Right lobe of liver (tissue), 6 donors: ENCODE measurements around the gene FHIP1A. TPM values are rescaled to one million over a fixed set of nuclear protein-coding genes. Genes with fewer than 3 reads are reported as not detected.

Experiments used
- ATAC-seq, 4 donors: fragments of 200-7000 bp; cut with Tn5 transposase; one replicate each; pipeline ENCODE4 v1.9.1; 2020; ENCODE audit warnings: mild to moderate bottlenecking in 4 of 4, moderate library complexity in 4 of 4
- DNase-seq, 3 donors: peaks; one replicate each; pipeline ENCODE4 v3.0.0-alpha.2; 2020
- H3K27ac ChIP-seq, 3 donors: fragments of 200-600 bp; one replicate each; pipeline ENCODE4 v1.8.0; 2022
- H3K27me3 ChIP-seq, 2 donors: fragments of 200-600 bp; one replicate each; pipeline ENCODE4 v1.8.0; 2022
- H3K36me3 ChIP-seq, 4 donors: fragments of 200-600 bp; sonication (generic) in 1 of 4; one replicate each; pipeline versions ENCODE4 v1.5.1 to v1.8.0; 2017 to 2022; ENCODE audit warnings: control low read depth in 1 of 4
- H3K4me1 ChIP-seq, 4 donors: fragments of 200-600 bp; sonication (generic) in 1 of 4; one replicate each; pipeline versions ENCODE4 v1.5.1 to v1.8.0; 2017 to 2022; ENCODE audit warnings: control low read depth in 1 of 4
- H3K4me3 ChIP-seq, 3 donors: fragments of 200-600 bp; one replicate each; pipeline ENCODE4 v1.8.0; 2022
- H3K9me3 ChIP-seq, 4 donors: fragments of 200-600 bp; sonication (generic) in 1 of 4; one replicate each; pipeline versions ENCODE4 v1.5.1 to v1.8.0; 2017 to 2022; ENCODE audit warnings: control low read depth in 1 of 4
- POLR2A ChIP-seq: fragments of 450-650 bp; IDR thresholded peaks from one replicate; pipeline ENCODE4 v1.6.1; 2017; ENCODE audit warnings: antibody characterized with exemption, mild to moderate bottlenecking
- WGBS: methylation state at CpG from one replicate; pipeline ENCODE4 v1.1.6; 2018; ENCODE audit warnings: low coverage, low lambda C conversion rate; ENCODE audit not compliant: insufficient coverage; ENCODE audit errors: missing lambda C conversion rate; 5-methylcytosine and 5-hydroxymethylcytosine counted together
- intact Hi-C, 2 donors: fragments of 100-400 bp; cut with DNase I; formaldehyde crosslinking; loops; one replicate each; pipeline versions ENCODE4 v1.11.2 to v1.14.1; 2022
- total RNA-seq, 6 experiments: library from RNA; depleted of rRNA in 2 of 6; stranded (reverse); fragments of >200 nt in 2 of 6; fragmentation: NEBNext Ultra II Directional in 3 of 6; extraction: Animal tissue kit (Norgen Biotek cat#: 25700) in 3 of 6; gene quantifications; one replicate each; pipeline versions ENCODE4 v1.1.0 to v1.2.4, GENCODE V29; 2016 to 2023
- TF ChIP-seq, protein P1 (sequence below), 4 donors: fragments of 200-600 bp in 3 of 4; fragments of 450-650 bp in 1 of 4; IDR thresholded peaks; one replicate each; pipeline versions ENCODE4 v1.5.1 to v1.8.0; 2016 to 2022; ENCODE audit warnings: antibody characterized with exemption in 4 of 4, mild to moderate bottlenecking in 2 of 4
- donor health status: DM: no; HTN: yes; CAD: no.
- donor health status: DM: no; HTN: no; CAD: no.
- donor health status: DM: no; HTN: no; CAD: no.
- donor health status: DM: no; HTN: yes; CAD: no.
- donor health status: DM: no; HTN: yes; CAD: no.

FHIP1A gene
- total RNA-seq, 6 experiments from 2014 or later: 0.74 to 5.7 (median 3.2) TPM

DNA sequence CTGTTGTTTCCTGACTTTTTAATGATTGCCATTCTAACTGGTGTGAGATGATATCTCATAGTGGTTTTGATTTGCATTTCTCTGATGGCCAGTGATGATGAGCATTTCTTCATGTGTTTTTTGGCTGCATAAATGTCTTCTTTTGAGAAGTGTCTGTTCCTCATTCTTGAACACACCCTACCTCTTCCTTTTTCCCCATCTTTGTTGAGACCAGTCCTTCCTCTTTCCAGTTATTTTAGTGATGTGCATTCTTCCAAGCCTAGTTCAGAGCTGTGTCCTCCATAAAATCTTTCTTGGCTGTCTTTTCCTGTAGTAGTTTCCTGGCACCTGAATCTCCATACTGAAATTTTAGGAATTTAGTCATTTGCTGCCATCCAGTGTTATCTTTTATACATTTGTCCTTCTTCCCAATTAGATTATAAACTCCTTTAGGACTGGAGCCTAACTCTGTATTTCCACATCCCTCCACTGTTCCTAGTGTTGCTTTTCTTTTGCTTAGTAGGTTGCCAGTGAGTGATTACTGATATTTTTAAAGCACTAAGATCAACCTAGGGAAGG is 11.4 kb downstream of the FHIP1A start:
- H3K27me3 ChIP-seq: no peaks in the 10 kb centered on the region
- no peak for DNase-seq
- TF ChIP-seq POLR2A: no peak
- TF ChIP-seq, protein P1, sequence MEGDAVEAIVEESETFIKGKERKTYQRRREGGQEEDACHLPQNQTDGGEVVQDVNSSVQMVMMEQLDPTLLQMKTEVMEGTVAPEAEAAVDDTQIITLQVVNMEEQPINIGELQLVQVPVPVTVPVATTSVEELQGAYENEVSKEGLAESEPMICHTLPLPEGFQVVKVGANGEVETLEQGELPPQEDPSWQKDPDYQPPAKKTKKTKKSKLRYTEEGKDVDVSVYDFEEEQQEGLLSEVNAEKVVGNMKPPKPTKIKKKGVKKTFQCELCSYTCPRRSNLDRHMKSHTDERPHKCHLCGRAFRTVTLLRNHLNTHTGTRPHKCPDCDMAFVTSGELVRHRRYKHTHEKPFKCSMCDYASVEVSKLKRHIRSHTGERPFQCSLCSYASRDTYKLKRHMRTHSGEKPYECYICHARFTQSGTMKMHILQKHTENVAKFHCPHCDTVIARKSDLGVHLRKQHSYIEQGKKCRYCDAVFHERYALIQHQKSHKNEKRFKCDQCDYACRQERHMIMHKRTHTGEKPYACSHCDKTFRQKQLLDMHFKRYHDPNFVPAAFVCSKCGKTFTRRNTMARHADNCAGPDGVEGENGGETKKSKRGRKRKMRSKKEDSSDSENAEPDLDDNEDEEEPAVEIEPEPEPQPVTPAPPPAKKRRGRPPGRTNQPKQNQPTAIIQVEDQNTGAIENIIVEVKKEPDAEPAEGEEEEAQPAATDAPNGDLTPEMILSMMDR (IDR thresholded peaks at IDR 0.05): no peak
- intact Hi-C loops: no loop called here
- H3K27ac ChIP-seq: no peak overlapping the region
- no peaks in the 10 kb centered on the region for H3K4me1 ChIP-seq
- no peaks in the 10 kb centered on the region for H3K9me3 ChIP-seq
- H3K4me3 ChIP-seq: no peak overlapping the region
- no peak for ATAC-seq
- no peaks in the 10 kb centered on the region for H3K36me3 ChIP-seq

DNA sequence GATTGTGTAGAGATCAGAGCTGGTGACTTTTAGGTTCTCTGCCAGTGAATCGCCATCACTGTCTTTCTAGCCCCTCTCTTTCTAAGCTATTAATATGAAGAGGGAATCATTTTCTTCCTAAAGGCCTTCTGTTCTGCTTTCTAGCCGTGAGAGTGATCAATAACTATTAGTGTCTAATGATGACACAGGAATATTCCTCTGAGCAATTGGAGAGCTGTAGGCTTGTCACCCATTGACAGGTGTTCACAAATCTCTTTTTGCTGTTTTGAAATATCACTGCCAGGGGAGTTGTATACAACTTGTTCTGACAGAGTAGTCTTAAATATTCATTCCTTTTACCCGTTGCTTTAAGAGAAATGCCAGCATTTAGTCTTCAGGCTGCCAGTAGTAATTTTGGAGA is 13.9 kb downstream of the FHIP1A start:
- ATAC-seq (no peak), DNase-seq (no peak)
- Histone ChIP-seq H3K9me3 (no peaks in the 10 kb centered on the region), H3K4me1 (no peaks in the 10 kb centered on the region), H3K27me3 (no peaks in the 10 kb centered on the region), H3K4me3 (no peak overlapping the region), H3K36me3 (no peaks in the 10 kb centered on the region), H3K27ac (no peak overlapping the region)
- intact Hi-C loops: no loop called here
- 81% methylated on average over 2 of the region's 3 CpGs for WGBS
- TF ChIP-seq, protein P1 (IDR thresholded peaks at IDR 0.05): no peak
- TF ChIP-seq POLR2A: no peak

DNA sequence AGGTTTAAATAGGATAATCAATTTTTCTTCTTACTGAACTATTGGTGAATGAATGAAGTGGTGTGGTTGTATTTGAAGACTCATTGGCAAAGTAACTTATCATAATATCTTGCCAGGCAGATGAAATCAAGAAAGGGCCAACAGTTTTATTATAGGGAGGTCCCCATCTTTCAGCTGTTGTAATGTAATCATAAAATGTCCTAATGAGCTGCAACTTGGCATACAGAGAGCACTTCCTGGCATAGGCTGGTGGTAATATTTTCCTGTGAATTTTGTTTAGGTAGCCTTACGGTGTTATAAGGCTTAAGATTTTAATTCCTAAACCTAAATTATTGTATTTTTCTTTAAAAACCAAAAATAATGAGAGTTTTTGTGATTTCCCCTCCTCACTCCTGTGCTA is 17.5 kb downstream of the FHIP1A start:
- intact Hi-C loops: no loop called here
- no peak overlapping the region for H3K27ac ChIP-seq
- 76% methylated on average over 1 of the region's 1 CpG for WGBS
- no peaks in the 10 kb centered on the region for H3K9me3 ChIP-seq
- ATAC-seq (no peak), DNase-seq (no peak)
- H3K4me1 ChIP-seq: peaks cover 0 to 10% (median 0%) of the 10 kb centered on the region in 4 donors
- no peaks in the 10 kb centered on the region for H3K36me3 ChIP-seq
- H3K27me3 ChIP-seq: no peaks in the 10 kb centered on the region
- TF ChIP-seq, protein P1 (IDR thresholded peaks at IDR 0.05): no peak
- no peak for TF ChIP-seq POLR2A
- H3K4me3 ChIP-seq: no peak overlapping the region

DNA sequence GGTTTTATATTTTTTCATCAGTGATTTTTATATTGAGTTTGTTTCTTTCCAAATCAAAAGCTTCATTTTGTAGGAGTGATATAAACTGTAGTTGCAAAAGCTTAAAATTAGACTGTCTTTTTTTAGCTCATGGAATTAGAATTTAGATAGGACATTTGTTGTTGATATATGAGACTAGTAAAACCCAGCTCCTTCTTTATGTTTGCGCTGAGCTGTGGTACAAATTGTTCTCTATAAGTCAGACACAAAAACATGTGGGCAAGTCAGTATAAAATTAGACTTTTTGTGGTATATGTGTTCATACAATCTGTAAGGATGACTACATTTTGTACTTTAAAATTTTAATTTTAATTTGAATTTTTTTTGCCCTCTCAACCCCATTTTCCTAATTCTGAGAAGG is 18.3 kb downstream of the FHIP1A start:
- ATAC-seq: no peak
- no peak for TF ChIP-seq POLR2A
- TF ChIP-seq, protein P1 (IDR thresholded peaks at IDR 0.05): no peak
- Histone ChIP-seq H3K4me1 (peaks cover 0 to 10% (median 0%) of the 10 kb centered on the region in 4 donors), H3K4me3 (no peak overlapping the region), H3K27ac (no peak overlapping the region), H3K36me3 (no peaks in the 10 kb centered on the region), H3K27me3 (no peaks in the 10 kb centered on the region), H3K9me3 (no peaks in the 10 kb centered on the region)
- intact Hi-C loops: no loop called here
- 100% methylated on average over 1 of the region's 1 CpG for WGBS
- no peak for DNase-seq

DNA sequence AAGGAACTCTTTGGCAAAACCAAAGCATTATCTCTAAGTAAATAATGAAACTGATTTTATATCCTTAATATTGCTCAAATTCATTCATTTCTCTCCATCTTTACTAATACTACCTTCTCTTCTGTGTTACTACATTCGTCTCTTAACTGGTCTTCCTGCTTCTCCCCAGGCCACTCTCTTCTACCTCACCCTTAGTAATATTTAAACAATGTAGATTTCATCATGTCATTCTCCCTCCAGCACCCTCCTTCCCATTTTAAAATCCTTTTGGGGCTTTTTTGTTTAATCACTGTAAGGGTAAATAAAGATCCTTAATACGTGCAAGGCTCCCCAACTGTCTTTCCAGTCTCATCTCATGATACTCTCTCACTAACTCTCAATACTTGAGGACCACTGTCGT is 19.4 kb downstream of the FHIP1A start:
- no peaks in the 10 kb centered on the region for H3K36me3 ChIP-seq
- TF ChIP-seq POLR2A: no peak
- TF ChIP-seq, protein P1 (IDR thresholded peaks at IDR 0.05): no peak
- intact Hi-C loops: no loop called here
- H3K27ac ChIP-seq: no peak overlapping the region
- no peak for ATAC-seq
- DNase-seq: no peak
- WGBS: 97% methylated on average over 3 of the region's 3 CpGs
- H3K9me3 ChIP-seq: no peaks in the 10 kb centered on the region
- peaks cover 0 to 10% (median 0%) of the 10 kb centered on the region in 4 donors for H3K4me1 ChIP-seq
- no peak overlapping the region for H3K4me3 ChIP-seq
- no peaks in the 10 kb centered on the region for H3K27me3 ChIP-seq
